SH-SY5Y (cell line): Measurements from ENCODE around the gene LTC4S.

Experiments used
- GATA2 ChIP-seq: IDR thresholded peaks from 2 replicates; pipeline ENCODE4 v1.6.1; 2011; ENCODE audit warnings: mild to moderate bottlenecking, low read depth, low read length
- GATA3 ChIP-seq: IDR thresholded peaks from 2 replicates; pipeline ENCODE4 v1.6.1; 2011; ENCODE audit warnings: low read depth, mild to moderate bottlenecking, low read length, moderate library complexity

LTC4S gene

GRCh38 chr5:179796877-179797608 lies 3.3 kb downstream of the LTC4S start:
- no peak for TF ChIP-seq GATA3
- no peak for TF ChIP-seq GATA2

GRCh38 chr5:179797741-179798140 lies 4.0 kb downstream of the LTC4S start:
- no peak for TF ChIP-seq GATA3
- TF ChIP-seq GATA2 = no peak

- TF ChIP-seq GATA3 = no peak
- no peak for TF ChIP-seq GATA2
These were observed 4.5 kb downstream of the LTC4S start for GRCh38 chr5:179798144-179798770.

GRCh38 chr5:179798771-179799643 lies 5.2 kb downstream of the LTC4S start:
- no peak for TF ChIP-seq GATA2
- TF ChIP-seq GATA3 = no peak

- no peak for TF ChIP-seq GATA2
- no peak for TF ChIP-seq GATA3
These were observed 5.8 kb downstream of the LTC4S start for GRCh38 chr5:179799644-179799973.

GRCh38 chr5:179800071-179800695 lies 6.4 kb downstream of the LTC4S start:
- TF ChIP-seq GATA2 (no peak), GATA3 (no peak)

- TF ChIP-seq GATA2 = no peak
- no peak for TF ChIP-seq GATA3
These were observed 7.0 kb downstream of the LTC4S start for GRCh38 chr5:179800696-179801201.

- TF ChIP-seq GATA3 (no peak), GATA2 (no peak)
These were observed 7.8 kb downstream of the LTC4S start for GRCh38 chr5:179801304-179802206.

- TF ChIP-seq GATA2 = no peak
- no peak for TF ChIP-seq GATA3
These were observed 8.6 kb downstream of the LTC4S start for GRCh38 chr5:179802207-179802883.

GRCh38 chr5:179802950-179803562 lies 9.3 kb downstream of the LTC4S start:
- TF ChIP-seq GATA3 (no peak), GATA2 (no peak)

- TF ChIP-seq GATA3 (no peak), GATA2 (no peak)
These were observed 10.1 kb downstream of the LTC4S start for GRCh38 chr5:179803651-179804554.
